HG03095 (cell line): ENCODE measurements around the gene CNKSR3.

Source experiments
- ATAC-seq: cut with Tn5 transposase; IDR thresholded peaks from one replicate; pipeline ENCODE4 v1.9.1; 2021; ENCODE audit warnings: moderate library complexity; ENCODE audit not compliant: unreplicated experiment

CNKSR3 gene

DNA sequence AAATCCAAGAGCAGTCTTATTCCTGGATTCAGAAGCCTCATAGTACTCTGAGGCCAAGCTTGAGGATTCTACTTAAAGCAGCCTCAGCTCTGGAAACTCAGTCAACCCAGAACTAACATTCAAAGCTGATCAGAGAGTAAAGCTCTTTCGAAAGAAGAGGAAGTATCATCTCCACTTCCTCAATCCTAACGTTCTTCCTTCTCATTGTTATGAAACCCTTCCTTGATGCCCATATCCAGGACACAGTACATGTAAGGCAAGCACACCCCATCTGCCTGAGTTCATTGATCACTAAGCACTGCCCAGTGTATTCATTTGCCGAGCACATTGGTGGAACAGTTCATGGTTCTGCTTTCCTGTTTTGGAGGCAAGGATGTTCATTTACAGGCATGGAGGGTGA lies 153.8 kb downstream of the CNKSR3 start, which contains the start of gene IPCEF1:
TSS of gene IPCEF1 (minus strand) at position 114 of the 400 bp plus-strand sequence. CDS start 90,856 bp downstream, outside the sequence.
- no peak for ATAC-seq

GRCh38 chr6:154356113-154356512 lies 154.4 kb downstream of the CNKSR3 start:
- no peak for ATAC-seq

DNA sequence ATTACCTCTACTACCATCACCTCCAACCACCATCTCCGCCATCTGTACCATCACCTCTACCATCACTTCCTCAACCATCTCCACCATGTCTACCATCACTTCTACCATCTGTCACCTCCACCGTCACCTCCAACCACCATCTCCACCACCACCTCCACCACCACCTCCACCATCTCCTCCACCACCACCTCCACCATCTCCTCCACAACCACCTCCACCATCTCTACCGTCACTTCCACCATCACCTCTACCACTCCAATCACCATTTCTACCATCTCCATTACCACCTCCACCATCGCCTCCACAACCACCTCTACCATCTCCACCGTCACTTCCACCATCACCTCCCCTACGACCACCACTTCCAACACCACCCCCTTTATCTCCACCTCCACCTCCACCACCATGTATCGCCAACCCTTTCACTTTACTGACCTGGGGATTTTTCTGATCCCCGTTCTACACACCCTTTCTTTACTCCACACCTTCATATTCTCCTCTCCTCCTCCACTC lies 156.2 kb downstream of the CNKSR3 start:
- no peak for ATAC-seq

- no peak for ATAC-seq
Observed at GRCh38 chr6:154353626-154354025, 156.9 kb downstream of the CNKSR3 start.

GRCh38 chr6:154352898-154353585 lies 157.4 kb downstream of the CNKSR3 start:
- ATAC-seq: peak; percentile 56

- no peak for ATAC-seq
Observed at GRCh38 chr6:154350293-154350692, 160.2 kb downstream of the CNKSR3 start.

GRCh38 chr6:154347981-154348380 lies 162.5 kb downstream of the CNKSR3 start:
- ATAC-seq: no peak

GRCh38 chr6:154345811-154346210 lies 164.7 kb downstream of the CNKSR3 start:
- ATAC-seq: no peak

DNA sequence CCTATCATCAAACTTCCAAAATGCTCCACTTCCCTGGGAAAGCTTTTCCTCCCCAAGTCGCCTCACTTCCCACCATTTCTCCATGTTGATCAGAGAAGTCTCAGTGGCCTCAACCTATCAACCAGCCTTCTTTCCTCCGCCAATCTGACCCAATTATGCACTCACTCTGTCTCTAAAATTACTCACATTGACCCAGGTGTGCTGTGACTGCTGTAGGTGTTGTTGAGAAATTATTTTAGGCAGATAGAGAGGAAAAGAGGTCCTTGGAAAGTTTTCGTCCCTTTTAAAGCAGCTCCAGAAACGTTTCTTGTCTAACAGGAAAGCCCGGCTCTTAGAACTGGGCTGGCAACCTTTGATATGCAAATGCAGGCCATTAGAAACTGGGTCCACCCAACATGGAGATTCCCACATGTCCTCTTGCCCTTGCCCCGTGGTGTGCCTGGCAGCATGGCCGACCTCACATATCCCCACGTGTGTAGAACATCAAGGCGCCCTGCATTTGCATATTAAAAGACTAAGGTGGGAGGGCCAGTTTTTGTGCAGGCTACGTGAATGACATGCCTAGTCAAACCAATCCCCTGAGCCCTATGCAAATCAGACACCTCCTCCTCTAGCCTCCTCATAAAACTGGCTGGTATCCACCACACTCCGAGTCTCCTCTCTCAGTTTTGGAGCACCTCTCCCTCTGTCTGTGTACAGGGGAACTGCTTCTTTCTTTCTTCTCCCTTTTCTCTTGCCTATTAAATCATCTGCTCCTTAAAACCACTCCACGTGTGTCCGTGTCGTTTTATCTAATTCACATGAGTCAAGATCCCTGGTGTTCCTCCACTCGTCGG lies 166.8 kb downstream of the CNKSR3 start:
- ATAC-seq: no peak

GRCh38 chr6:154341871-154342270 lies 168.6 kb downstream of the CNKSR3 start:
- ATAC-seq: no peak

- ATAC-seq: no peak
Observed at GRCh38 chr6:154341336-154341735, 169.1 kb downstream of the CNKSR3 start.
